ENCODE results near the gene KRTAP21-2. TPM values are rescaled to one million over a fixed set of nuclear protein-coding genes. Genes with fewer than 3 reads are reported as not detected.

The KRTAP21-2 gene
- total and polyA plus RNA-seq, 2 donors (not counting 3 experiments of a cell fraction or from before 2014, with no cell fraction given), result not detected

DNA sequence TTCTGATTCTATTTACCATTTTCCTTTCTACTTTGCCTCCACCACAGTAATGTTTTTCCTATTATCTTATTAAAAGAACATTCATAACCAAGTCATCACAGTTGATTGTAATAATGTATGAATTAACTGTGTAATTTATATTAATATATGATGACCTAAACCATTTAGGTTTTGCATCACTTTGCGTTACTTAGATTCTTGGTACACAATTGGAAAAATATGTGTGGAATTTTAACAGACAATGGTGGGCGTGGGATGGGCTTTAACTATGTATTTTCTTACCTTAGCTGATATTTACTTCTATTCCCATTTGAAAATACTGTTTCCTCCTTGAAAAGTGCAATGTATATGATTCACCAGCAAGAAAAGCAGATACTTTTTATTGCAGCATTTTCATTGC, 32.1 kb downstream of the KRTAP21-2 start:
- Histone ChIP-seq H3K27ac (ENCODE audit: insufficient read depth, low read depth, low read length) (no peak overlapping the region), H2AFZ (ENCODE audit: low read depth, low read length) (no peak overlapping the region), H3K4me2 (ENCODE audit: insufficient read depth, low read length) (no peak overlapping the region), H3K4me3 (replicated peaks in 1 of 3; ENCODE audit: insufficient read depth in 1 of 3, low read depth in 1 of 3, low read length in 3 of 3) (no peak overlapping the region), H4K20me1 (replicated peaks; ENCODE audit: control insufficient read depth, extremely low read depth, insufficient read depth, low read length) (no peaks in the 10 kb centered on the region), H3K9me3 (replicated peaks; ENCODE audit: control insufficient read depth, insufficient read depth, low read length) (no peaks in the 10 kb centered on the region), H3K9ac (replicated peaks; ENCODE audit: extremely low read depth, insufficient read depth, low read length) (no peak overlapping the region), H3K36me3 (ENCODE audit: control insufficient read depth in 2 of 2, extremely low read depth in 1 of 2, insufficient read depth in 2 of 2, low read length in 2 of 2) (no peaks in the 10 kb centered on the region), H3K79me2 (ENCODE audit: control insufficient read depth, insufficient read depth, low read length) (no peaks in the 10 kb centered on the region), H3K4me1 (ENCODE audit: control insufficient read depth, extremely low read depth, insufficient read depth, low read length) (no peaks in the 10 kb centered on the region), H3K9me1 (replicated peaks; ENCODE audit: control insufficient read depth, extremely low read depth, insufficient read depth, low read length) (no peaks in the 10 kb centered on the region), H3K27me3 (ENCODE audit: control insufficient read depth in 2 of 2, insufficient read depth in 2 of 2, low read length in 2 of 2) (no peaks in the 10 kb centered on the region)
- ChIA-PET CTCF (no interaction called here), POLR2A (no interaction called here)
- intact Hi-C loops (cut with micrococcal nuclease) (no loop called here), dilution Hi-C loops (cut with MboI; ENCODE audit: extremely low pct_ligation_motif_present, low sequenced_read_pairs) (no loop called here)
- FAIRE-seq, result no peak
- DNase-seq (ENCODE audit: low read depth, low spot score), result no peak
- TF ChIP-seq POLR2AphosphoS5 (IDR thresholded peaks at IDR 0.05; ENCODE audit: insufficient read depth, low read depth, low read length) (no peak), JUN (IDR thresholded peaks at IDR 0.05; ENCODE audit: borderline replicate concordance, insufficient read depth, insufficient read length, low read depth) (no peak), MYC (IDR thresholded peaks at IDR 0.05; ENCODE audit: low read depth, low read length) (no peak), FOS (IDR thresholded peaks at IDR 0.05; ENCODE audit: borderline replicate concordance, insufficient read depth, low read length) (no peak), POLR2A (IDR thresholded peaks at IDR 0.05; ENCODE audit: low read depth, low read length) (no peak), GATA2 (IDR thresholded peaks at IDR 0.05; ENCODE audit: insufficient read depth, insufficient read length, low read depth, low read length) (no peak), EZH2 (IDR thresholded peaks at IDR 0.05; ENCODE audit: borderline replicate concordance, low read depth, low read length, severe bottlenecking) (no peak)
- TF ChIP-seq, protein P1, sequence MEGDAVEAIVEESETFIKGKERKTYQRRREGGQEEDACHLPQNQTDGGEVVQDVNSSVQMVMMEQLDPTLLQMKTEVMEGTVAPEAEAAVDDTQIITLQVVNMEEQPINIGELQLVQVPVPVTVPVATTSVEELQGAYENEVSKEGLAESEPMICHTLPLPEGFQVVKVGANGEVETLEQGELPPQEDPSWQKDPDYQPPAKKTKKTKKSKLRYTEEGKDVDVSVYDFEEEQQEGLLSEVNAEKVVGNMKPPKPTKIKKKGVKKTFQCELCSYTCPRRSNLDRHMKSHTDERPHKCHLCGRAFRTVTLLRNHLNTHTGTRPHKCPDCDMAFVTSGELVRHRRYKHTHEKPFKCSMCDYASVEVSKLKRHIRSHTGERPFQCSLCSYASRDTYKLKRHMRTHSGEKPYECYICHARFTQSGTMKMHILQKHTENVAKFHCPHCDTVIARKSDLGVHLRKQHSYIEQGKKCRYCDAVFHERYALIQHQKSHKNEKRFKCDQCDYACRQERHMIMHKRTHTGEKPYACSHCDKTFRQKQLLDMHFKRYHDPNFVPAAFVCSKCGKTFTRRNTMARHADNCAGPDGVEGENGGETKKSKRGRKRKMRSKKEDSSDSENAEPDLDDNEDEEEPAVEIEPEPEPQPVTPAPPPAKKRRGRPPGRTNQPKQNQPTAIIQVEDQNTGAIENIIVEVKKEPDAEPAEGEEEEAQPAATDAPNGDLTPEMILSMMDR (IDR thresholded peaks at IDR 0.05; ENCODE audit: extremely low read depth in 1 of 2, insufficient read depth in 1 of 2, low read depth in 1 of 2, low read length in 2 of 2), result no peak
- TF ChIP-seq, protein P2, sequence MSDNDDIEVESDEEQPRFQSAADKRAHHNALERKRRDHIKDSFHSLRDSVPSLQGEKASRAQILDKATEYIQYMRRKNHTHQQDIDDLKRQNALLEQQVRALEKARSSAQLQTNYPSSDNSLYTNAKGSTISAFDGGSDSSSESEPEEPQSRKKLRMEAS (IDR thresholded peaks at IDR 0.05; ENCODE audit: insufficient read depth, insufficient read length), result no peak
- BruUV-seq (replicated peaks), result no TSS peak
